HG02973 (cell line): ENCODE data around the gene HERC2.

Source experiments
- ATAC-seq: cut with Tn5 transposase; IDR thresholded peaks from one replicate; pipeline ENCODE4 v1.9.1; 2021; ENCODE audit warnings: moderate library complexity; ENCODE audit not compliant: unreplicated experiment

Gene HERC2

GRCh38 chr15:28099555-28100140 is 222.3 kb downstream of the HERC2 start:
- no peak for ATAC-seq

GRCh38 chr15:28098766-28099554 is 223.0 kb downstream of the HERC2 start, which contains the start of gene OCA2:
Gene OCA2, minus strand, starts transcription at chr15:28099315. Its CDS starts 17,441 bp downstream, at chr15:28081874.
- ATAC-seq = no peak

GRCh38 chr15:28098360-28098765 is 223.6 kb downstream of the HERC2 start:
- ATAC-seq = no peak

- ATAC-seq = no peak
Measured at GRCh38 chr15:28097656-28098359, 224.2 kb downstream of the HERC2 start.

GRCh38 chr15:28096670-28097431 is 225.1 kb downstream of the HERC2 start:
- ATAC-seq = no peak

GRCh38 chr15:28096411-28096669 is 225.6 kb downstream of the HERC2 start:
- ATAC-seq = no peak

DNA sequence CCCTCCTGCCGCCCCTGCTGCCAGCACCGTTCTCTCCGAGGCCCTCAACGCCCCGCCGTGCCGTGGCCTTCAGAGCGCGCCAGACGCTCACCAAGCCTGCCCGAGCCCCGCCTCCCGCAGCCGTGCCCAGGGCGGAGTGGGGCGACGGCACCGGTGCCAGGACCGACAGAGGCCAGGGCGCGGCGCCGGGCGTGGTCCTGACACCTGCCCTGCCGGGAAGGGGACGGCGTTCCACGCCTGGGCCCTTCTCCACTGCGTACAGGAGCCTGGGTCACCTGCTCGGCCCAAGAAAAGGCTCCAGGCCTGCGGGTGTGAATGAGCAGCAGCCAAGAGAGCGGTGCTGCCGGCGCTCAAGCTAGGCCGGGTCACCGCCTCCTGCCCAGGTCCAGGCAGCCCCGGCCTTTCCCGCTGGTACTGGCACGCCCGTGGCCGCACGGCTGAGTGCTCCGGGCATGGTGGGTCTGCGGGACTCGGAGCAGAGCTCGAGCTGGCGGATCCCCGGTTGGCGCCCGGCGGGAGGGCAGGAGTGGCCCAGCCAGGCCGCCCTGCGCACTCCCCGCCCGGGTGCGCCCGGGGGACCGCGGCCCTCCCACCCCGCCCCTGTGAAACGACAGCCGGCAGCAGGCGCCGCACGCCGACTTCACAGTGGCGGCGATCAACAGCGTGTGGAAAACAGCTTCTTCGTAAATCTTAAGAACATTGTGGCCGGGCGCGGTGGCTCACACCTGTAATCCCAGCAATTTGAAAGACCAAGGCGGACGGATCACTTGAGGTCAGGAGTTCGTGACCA is 227.1 kb downstream of the HERC2 start:
- ATAC-seq = no peak

GRCh38 chr15:28093752-28094535 is 228.0 kb downstream of the HERC2 start:
- no peak for ATAC-seq

- ATAC-seq = no peak
Measured at GRCh38 chr15:28091313-28091712, 230.7 kb downstream of the HERC2 start.

DNA sequence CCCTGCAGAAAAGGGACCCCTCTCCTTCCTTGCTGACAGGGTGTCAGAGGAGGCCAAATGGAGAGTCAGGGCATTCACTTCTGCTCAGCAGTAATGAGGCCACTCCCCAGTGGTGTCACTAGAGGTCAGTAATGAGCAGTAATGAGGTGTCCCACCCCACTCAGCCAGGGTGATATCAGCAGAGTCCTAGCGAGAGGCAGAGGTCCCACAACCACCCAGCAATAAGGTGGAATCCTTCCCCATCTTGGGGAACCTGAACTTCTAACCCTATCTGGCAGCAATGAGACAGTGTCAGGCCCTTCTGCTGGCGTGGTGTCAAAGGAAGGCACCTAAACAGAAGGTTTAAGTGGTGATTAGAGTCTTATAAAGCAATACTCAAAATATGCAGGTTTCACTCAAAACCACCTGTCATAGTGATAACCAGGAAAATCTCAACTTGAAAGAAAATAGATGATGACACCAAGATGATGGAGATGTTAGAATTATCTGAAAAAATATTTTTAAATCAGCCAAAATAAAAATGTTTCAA is 235.7 kb downstream of the HERC2 start:
- peak; percentile 89 for ATAC-seq

DNA sequence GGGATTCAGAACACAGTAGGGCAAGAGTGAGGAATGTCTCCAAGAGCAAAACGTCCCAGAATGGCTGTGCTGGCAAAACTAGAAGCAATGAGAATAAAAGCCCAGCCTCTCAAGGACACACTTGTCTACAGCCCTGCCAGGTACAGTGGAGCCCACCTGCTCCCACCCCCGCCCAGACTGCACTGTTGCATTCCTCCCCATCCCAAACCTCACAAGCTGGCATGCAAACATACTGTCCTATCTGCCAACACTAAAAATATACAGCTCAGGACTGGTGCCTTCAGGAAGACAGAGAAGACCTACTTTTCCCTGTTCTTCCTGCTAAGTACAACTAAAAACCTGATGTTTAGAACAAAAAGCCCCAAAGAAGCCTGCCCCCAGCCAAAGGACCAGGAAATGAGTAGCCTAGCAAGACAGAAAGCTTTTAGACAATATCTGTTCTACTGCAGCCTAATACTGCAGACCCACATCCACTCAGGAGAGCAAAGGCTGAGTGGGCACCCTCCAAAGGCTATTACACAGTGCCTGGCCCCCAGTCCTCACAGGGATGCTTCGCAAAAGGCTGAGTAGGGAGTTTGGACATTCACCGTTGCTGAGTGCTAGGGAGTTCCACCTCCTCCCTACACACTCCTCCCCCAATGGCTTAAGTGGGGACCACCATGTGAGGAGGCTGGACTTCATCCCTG is 236.3 kb downstream of the HERC2 start:
- ATAC-seq = no peak

DNA sequence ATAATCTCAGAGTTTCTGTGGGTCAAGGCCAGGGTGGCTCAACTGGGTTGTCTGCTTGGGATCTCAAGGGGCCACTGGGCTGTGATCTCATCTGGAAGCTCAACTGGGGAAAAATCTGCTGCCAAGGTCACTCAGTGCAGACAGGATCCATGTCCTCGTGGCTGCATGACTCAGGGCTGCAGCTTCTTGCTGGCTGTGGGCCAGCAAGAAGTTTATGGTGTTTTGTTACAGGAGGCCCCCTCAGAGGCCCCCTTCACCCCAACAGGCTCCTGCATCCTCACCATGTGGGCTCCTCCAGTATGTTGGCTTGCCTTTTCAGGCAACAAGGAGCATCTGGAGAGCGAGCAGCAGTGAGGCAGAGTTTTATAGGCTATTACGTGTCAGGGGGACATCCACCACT is 237.4 kb downstream of the HERC2 start:
- no peak for ATAC-seq

DNA sequence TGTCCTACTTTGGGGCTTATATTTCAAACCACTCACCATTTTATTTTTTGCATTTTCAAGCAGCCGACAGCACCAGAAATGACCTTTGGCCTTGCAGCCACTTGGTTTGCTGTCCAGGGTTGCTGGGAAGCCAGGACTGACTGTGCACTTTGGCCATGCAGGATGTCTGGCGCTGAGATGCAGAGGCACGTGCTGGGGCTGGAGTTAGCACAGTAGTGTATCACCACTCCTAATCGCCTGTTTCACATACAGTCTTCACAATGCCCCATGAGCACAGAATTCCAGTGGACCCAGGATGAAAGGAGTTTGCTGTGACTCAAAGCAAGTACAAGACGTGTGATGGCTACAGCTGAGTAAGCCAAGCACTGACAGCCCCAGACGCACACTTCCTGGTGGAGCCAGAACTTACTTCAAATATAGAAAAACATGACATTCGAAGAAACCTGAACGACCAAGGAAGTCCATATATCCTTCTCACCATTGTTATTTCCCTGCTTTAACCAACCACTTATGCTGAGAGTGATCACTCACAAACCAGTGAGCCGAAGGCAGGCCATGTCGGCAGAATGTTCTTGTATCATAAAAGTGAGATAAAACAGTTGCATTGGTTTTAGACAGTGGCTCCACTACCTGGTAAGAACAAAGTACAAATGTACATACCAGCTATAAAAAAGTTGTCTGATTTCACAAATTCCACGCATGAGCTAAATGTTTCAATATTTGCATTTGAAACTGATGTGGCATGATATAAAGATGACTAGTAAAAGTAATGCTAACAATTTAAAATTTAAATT is 238.9 kb downstream of the HERC2 start:
- no peak for ATAC-seq

DNA sequence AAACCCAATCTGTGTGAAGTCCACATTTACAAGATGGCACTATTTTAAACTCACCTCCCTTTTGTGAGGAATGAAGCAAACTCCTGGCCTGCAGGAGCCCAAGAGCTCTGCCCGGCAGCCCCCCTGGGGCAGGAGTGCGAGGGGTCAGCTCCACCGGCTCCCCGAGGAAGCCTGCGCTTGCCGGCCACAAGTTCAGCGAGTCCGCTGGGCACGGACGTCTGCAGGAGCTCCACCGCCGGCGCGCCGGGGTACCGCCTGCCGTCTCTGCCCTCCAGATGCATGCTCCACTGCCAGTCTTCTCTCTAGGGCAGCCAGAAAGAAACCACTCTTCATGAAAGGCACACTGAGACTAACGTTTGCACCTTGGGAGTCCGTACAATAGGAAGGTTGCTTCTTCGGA is 240.4 kb downstream of the HERC2 start:
- no peak for ATAC-seq

DNA sequence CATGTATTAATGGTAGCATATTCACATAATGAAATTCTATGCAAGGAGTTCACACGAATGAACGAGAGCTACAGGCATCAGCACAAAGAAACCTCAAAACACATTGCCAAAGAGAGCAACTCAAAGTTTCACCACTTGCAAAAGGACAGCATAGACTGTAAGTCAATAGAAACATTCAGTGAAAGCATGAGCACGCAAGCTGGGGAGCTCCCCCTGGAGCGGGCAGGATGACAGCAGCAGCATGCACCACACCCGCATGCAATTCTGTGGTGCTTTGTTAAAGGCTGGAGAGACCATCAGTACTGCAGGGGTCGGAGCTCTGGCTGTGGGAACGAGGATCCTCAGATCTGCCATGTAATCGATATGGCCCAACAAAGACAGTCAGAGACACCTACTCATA is 241.6 kb downstream of the HERC2 start:
- ATAC-seq = no peak

DNA sequence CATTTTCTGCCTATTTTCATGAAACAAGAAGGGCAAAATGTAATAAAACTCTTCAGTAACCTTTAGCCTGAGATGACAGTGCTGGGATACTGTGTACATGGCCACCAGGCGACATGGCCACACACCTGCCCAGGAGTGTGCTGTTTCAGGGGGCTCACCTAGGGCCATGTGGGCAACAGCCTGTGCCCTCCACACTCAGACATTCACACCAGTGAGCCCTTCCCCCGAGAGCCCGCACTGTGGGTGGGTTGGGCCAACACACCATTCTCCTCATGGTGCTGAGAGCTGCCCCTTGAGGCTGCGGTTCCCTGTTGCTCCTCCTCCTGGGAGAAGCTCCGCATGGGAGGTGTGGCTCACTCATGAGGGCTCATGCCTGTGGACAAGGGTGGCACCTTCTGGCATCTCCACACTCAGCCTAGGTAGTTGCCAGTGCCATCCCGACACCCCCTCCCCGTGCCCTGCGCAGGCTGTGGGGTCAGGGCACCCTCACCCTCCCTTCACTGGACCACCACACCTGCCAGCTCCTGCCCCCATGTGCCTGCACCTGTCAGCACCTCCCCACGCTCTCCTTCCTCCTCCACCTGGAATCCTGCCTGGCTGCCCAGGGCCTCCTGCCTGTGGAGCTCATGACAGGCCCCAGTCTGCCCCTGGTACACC is 242.5 kb downstream of the HERC2 start:
- ATAC-seq = no peak

DNA sequence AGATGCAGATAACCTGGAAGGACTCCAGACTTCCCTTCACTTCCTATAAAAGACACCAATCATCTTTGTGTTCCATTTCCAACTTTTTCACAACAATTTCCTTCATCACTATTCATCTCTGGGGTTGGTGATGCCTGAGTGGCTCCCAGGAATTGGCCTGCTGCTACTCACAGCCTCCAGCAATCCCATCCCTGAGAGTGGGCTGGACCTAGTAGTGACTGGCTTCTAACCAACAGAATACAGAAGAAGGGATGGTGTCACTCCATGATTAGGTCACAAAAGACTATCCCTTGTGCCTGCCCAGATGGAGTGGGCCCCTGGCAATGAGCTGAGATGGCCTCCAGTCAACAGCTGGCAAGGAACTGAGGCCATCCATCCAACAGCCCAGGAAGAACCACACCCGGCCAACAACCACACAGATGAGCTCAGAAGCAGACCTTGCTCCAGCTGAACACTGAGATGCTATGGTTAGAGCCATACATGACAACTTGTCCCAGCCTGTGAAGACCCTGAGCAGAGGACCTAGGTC is 243.7 kb downstream of the HERC2 start:
- ATAC-seq = no peak

DNA sequence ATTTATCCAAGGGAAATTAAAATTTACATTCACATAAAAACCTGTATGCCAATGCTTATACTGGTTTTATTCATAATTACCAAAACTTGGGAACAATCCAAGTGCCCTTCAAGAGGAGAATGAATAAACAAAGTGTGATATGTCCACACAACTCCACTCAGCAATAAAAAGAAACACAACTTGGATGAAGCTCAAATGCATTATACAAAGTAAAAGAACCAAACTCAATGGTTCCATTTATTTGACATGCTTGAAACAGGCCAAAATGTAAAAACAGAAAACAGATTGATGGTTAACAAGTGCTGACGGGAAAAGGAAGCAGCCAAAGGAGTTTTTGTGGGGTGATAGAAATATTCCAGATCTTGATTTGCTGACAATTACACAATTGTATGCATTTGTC is 246.4 kb downstream of the HERC2 start:
- no peak for ATAC-seq
